ENCODE measurements around the gene NEURL4.
A peak's percentile ranks its signal among the peaks of the same experiment; 100 is the strongest.

The NEURL4 gene

GRCh38 chr17:7354262-7354843 is 25.2 kb upstream of the NEURL4 start:
- no peak for DNase-seq (ENCODE audit: low read depth)
- TF ChIP-seq CTCF (IDR thresholded peaks at IDR 0.05; ENCODE audit: control insufficient read depth, extremely low read depth, insufficient read depth): no peak
- no peak overlapping the region for H3K4me3 ChIP-seq (ENCODE audit: low read depth, low read length)

GRCh38 chr17:7352910-7353635 is 23.9 kb upstream of the NEURL4 start:
- no peak for TF ChIP-seq CTCF (IDR thresholded peaks at IDR 0.05; ENCODE audit: control insufficient read depth, extremely low read depth, insufficient read depth)
- DNase-seq (ENCODE audit: low read depth): no peak
- H3K4me3 ChIP-seq (ENCODE audit: low read depth, low read length): peak overlapping the region; percentile 65

- TF ChIP-seq CTCF (IDR thresholded peaks at IDR 0.05; ENCODE audit: control insufficient read depth, extremely low read depth, insufficient read depth): no peak
- H3K4me3 ChIP-seq (ENCODE audit: low read depth, low read length): peak overlapping the region; percentile 65
- no peak for DNase-seq (ENCODE audit: low read depth)
These were observed 23.4 kb upstream of the NEURL4 start for GRCh38 chr17:7352503-7352889.

- peak; percentile 46 for DNase-seq (ENCODE audit: low read depth)
- TF ChIP-seq CTCF (IDR thresholded peaks at IDR 0.05; ENCODE audit: control insufficient read depth, extremely low read depth, insufficient read depth): peak; percentile 38
These were observed 22.7 kb upstream of the NEURL4 start, which contains the start of gene KCTD11 for GRCh38 chr17:7351665-7352502. KCTD11 (plus strand) TSS chr17:7352162.

GRCh38 chr17:7348478-7349242 is 19.5 kb upstream of the NEURL4 start:
- H3K4me3 ChIP-seq (ENCODE audit: low read depth, low read length): no peak overlapping the region
- TF ChIP-seq CTCF (IDR thresholded peaks at IDR 0.05; ENCODE audit: control insufficient read depth, extremely low read depth, insufficient read depth): no peak
- DNase-seq (ENCODE audit: low read depth): no peak

More at GRCh38 chr17:7351665-7352502, 22.7 kb upstream of the NEURL4 start, which contains the start of gene KCTD11:
- H3K4me3 ChIP-seq (ENCODE audit: low read depth, low read length): peak within 1 kb of the TSS; percentile 65
